HEK293T (cell line): Measurements from ENCODE around the gene CCDC141.

Source experiments
- ARNT ChIP-seq: fragments of 450-650 bp; IDR thresholded peaks from 2 replicates; pipeline ENCODE4 v1.6.1; 2017; ENCODE audit warnings: mild to moderate bottlenecking
- FOXK2 ChIP-seq: fragments of 450-650 bp; IDR thresholded peaks from 2 replicates; pipeline ENCODE4 v1.6.1; 2016; ENCODE audit warnings: mild to moderate bottlenecking
- FOXM1 ChIP-seq: fragments of 450-650 bp; IDR thresholded peaks from 2 replicates; pipeline ENCODE4 v1.6.1; 2017; ENCODE audit warnings: mild to moderate bottlenecking, borderline replicate concordance

DNA sequence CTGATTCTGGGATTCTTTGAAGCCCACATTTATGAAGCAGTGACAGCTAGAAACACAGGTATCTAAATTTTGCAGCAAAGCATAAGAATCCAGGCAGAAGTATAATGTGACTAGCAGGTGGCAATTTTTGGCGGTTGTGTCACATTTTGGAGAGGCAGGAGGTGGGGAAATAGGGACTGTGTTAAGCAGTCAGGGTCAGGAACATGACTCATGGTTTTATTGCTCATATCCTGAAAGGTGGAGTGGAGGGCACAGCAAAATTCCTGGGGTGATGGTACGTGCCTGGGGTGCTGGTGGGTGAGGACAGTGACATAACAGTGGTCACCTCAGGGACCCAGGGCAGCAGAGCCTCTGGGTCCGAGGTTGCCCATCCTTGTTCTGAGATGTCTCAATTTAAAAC is 179.2 kb downstream of the CCDC141 start:
- TF ChIP-seq FOXM1, result no peak
- no peak for TF ChIP-seq ARNT
- no peak for TF ChIP-seq FOXK2
